Stimulated activated CD4-positive, alpha-beta T cell treated with anti-CD3 and anti-CD28 coated beads, Interleukin-1b, Interleukin-23, amount 100 ng/mL, for 48 hours (primary cell): ENCODE measurements around the gene PPP6C.
"Not testable (repeated sequence)": the region's sequence is repeated elsewhere in the genome, so short reads cannot be mapped to it uniquely, and the experiment has no call there.

Experiments
- DNase-seq: peaks from one replicate; pipeline ENCODE4 v3.0.0-alpha.2; 2020

Gene PPP6C

GRCh38 chr9:125140576-125140975 lies 49.0 kb downstream of the PPP6C start:
- DNase-seq = no peak

GRCh38 chr9:125137200-125137599 lies 52.4 kb downstream of the PPP6C start:
- no peak for DNase-seq

- DNase-seq = no peak
Measured at GRCh38 chr9:125134976-125135375, 54.6 kb downstream of the PPP6C start.

- peak; percentile 9 for DNase-seq
Measured at GRCh38 chr9:125133403-125134329, 55.9 kb downstream of the PPP6C start.

GRCh38 chr9:125131778-125132177 lies 57.8 kb downstream of the PPP6C start:
- DNase-seq = no peak

- peak; percentile 82 for DNase-seq
Measured at GRCh38 chr9:125126019-125126746, 63.4 kb downstream of the PPP6C start.

- no peak for DNase-seq
Measured at GRCh38 chr9:125125523-125125922, 64.1 kb downstream of the PPP6C start.

- DNase-seq = no peak
Measured at GRCh38 chr9:125121146-125121545, 68.5 kb downstream of the PPP6C start.

- no peak for DNase-seq
Measured at GRCh38 chr9:125119643-125120286, 69.8 kb downstream of the PPP6C start.

GRCh38 chr9:125118696-125119095 lies 70.9 kb downstream of the PPP6C start:
- DNase-seq = not testable (repeated sequence)

GRCh38 chr9:125114503-125114902 lies 75.1 kb downstream of the PPP6C start:
- not testable (repeated sequence) for DNase-seq

- DNase-seq = no peak
Measured at GRCh38 chr9:125110464-125110863, 79.1 kb downstream of the PPP6C start.

- not testable (repeated sequence) for DNase-seq
Measured at GRCh38 chr9:125108541-125108940, 81.1 kb downstream of the PPP6C start.

- no peak for DNase-seq
Measured at GRCh38 chr9:125106285-125106893, 83.2 kb downstream of the PPP6C start.

- DNase-seq = no peak
Measured at GRCh38 chr9:125103770-125104460, 85.7 kb downstream of the PPP6C start.

GRCh38 chr9:125103021-125103420 lies 86.6 kb downstream of the PPP6C start:
- no peak for DNase-seq

GRCh38 chr9:125100822-125101221 lies 88.8 kb downstream of the PPP6C start:
- DNase-seq = no peak

- no peak for DNase-seq
Measured at GRCh38 chr9:125099816-125100215, 89.8 kb downstream of the PPP6C start.
